Prostate gland (tissue), 2 donors: Measurements from ENCODE around the gene ZNF723.

Source experiments
- CTCF ChIP-seq, 4 experiments: fragments of 200-600 bp in 2 of 4; fragments of 450-650 bp in 2 of 4; sonication (generic) in 2 of 4; IDR thresholded peaks; 1 replicate in 3 of 4; 2 replicates in 1 of 4; pipeline ENCODE4 v1.5.1; 2016 to 2019; ENCODE audit warnings: antibody characterized with exemption in 4 of 4, mild to moderate bottlenecking in 2 of 4, moderate library complexity in 2 of 4
- POLR2A ChIP-seq: fragments of 450-650 bp; IDR thresholded peaks from one replicate; pipeline ENCODE4 v1.6.1; 2016; ENCODE audit warnings: antibody characterized with exemption, mild to moderate bottlenecking
- POLR2AphosphoS5 ChIP-seq: sonication (generic); formaldehyde crosslinking; IDR thresholded peaks from one replicate; pipeline ENCODE4 v1.6.1; 2017; ENCODE audit warnings: antibody characterized with exemption

- TF ChIP-seq CTCF (IDR thresholded peaks at IDR 0.05), result peak in 1 of 4 experiments; percentile 23
- no peak for TF ChIP-seq POLR2A
- no peak for TF ChIP-seq POLR2AphosphoS5
Measured at GRCh38 chr19:22882797-22883196, 50.7 kb downstream of the ZNF723 start.
